ENCODE measurements around the gene KCNN2. TPM values are rescaled to one million over a fixed set of nuclear protein-coding genes. Genes with fewer than 3 reads are reported as not detected.

The KCNN2 gene
- total and polyA plus RNA-seq, 10 of the 15 experiments (the other 5 are each of a cell fraction or from before 2014, with no cell fraction given): 0.21 to 3.6 (median 0.79) TPM

DNA sequence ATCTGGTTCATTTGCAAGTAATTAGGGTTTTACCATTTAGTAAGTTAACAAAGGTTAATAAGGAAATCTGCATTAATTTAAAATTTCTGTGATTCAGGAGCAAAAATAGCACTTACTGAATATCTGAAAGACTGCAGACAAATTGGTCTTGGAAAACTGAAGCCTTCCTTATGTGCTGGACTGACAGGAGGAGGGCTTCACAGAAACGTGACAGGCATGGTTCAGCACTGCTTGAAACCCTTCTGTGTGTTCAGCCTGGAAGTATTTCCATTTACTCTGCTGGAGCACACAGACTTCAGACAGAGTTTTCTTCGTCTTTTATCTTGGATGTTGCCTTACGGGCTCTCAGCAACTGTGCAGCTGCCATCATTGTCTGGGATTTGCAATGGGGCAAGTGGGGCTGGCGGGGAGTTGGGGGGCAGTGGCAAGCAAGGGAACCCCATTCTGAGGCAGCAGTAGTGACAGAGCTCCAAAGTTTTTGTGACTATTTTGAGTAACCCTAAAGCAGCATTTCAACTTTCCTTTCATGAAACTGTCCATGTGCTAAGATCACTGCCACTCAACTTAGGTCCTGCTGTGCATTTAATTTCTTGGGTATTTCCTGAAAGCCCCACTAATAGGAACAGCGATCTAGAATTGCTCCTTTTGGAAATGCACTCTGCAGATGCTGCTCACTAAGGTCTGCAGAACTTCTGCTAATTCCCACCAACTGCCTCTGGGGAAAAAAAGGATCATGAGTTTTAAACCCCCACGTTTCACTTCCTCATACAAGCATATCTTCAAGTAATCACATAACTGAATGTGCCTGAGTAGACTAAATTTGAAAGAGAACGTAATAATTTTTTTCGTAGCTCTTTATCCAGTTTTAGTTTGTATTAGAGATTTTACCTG lies 56.6 kb downstream of the KCNN2 start (continued):
- TF ChIP-seq ZBTB11 (CRISPR knock-in tag; IDR thresholded peaks at IDR 0.05) (no peak), NFYB (IDR thresholded peaks at IDR 0.05; ENCODE audit: insufficient read depth, low read depth, low read length) (no peak), RUNX3 (IDR thresholded peaks at IDR 0.05; ENCODE audit: low read length) (peak; percentile 69), FOS (IDR thresholded peaks at IDR 0.05; ENCODE audit: borderline replicate concordance, extremely low read depth, insufficient read length) (no peak), SIX5 (IDR thresholded peaks at IDR 0.05; ENCODE audit: low read depth, low read length, severe bottlenecking) (no peak), MYB (IDR thresholded peaks at IDR 0.05; ENCODE audit: borderline replicate concordance, low read depth, low read length) (peak; percentile 88), EP300 (IDR thresholded peaks at IDR 0.05; ENCODE audit: borderline replicate concordance in 1 of 2, control insufficient read depth in 1 of 2, low read depth in 2 of 2, low read length in 2 of 2) (peak; percentile 94 to 96), PAX8 (IDR thresholded peaks at IDR 0.05) (no peak), TCF3 (IDR thresholded peaks at IDR 0.05; ENCODE audit: borderline replicate concordance, insufficient read depth, low read depth, low read length) (no peak), GABPA (IDR thresholded peaks at IDR 0.05; ENCODE audit: low read depth) (peak; percentile 33; the same call in 1 of the 2 replicates), ELK1 (IDR thresholded peaks at IDR 0.05; ENCODE audit: low read depth, low read length) (no peak), CREM (IDR thresholded peaks at IDR 0.05; ENCODE audit: low read depth) (peak; percentile 81), MEF2B (IDR thresholded peaks at IDR 0.05; ENCODE audit: partially characterized antibody, poor library complexity, severe bottlenecking) (peak; percentile 97), HCFC1 (IDR thresholded peaks at IDR 0.05; ENCODE audit: low read length) (no peak), CEBPB (IDR thresholded peaks at IDR 0.05; ENCODE audit: borderline replicate concordance in 1 of 2, low read depth in 2 of 2, low read length in 2 of 2) (0 out of 4 replicates have a peak, but pooled peaks of 1 of the 2 experiments have one; percentile 48), MLLT1 (IDR thresholded peaks at IDR 0.05) (no peak), RBBP5 (conservative IDR thresholded peaks at IDR 0.05) (no peak), ZNF274 (IDR thresholded peaks at IDR 0.05; ENCODE audit: insufficient read depth, insufficient read length) (no peak), KDM1A (IDR thresholded peaks at IDR 0.05; ENCODE audit: borderline replicate concordance) (no peak)
- TF ChIP-seq, protein P1, sequence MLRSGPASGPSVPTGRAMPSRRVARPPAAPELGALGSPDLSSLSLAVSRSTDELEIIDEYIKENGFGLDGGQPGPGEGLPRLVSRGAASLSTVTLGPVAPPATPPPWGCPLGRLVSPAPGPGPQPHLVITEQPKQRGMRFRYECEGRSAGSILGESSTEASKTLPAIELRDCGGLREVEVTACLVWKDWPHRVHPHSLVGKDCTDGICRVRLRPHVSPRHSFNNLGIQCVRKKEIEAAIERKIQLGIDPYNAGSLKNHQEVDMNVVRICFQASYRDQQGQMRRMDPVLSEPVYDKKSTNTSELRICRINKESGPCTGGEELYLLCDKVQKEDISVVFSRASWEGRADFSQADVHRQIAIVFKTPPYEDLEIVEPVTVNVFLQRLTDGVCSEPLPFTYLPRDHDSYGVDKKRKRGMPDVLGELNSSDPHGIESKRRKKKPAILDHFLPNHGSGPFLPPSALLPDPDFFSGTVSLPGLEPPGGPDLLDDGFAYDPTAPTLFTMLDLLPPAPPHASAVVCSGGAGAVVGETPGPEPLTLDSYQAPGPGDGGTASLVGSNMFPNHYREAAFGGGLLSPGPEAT (IDR thresholded peaks at IDR 0.05; ENCODE audit: low read depth): peak; percentile 93
- TF ChIP-seq, protein P2, sequence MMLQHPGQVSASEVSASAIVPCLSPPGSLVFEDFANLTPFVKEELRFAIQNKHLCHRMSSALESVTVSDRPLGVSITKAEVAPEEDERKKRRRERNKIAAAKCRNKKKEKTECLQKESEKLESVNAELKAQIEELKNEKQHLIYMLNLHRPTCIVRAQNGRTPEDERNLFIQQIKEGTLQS (IDR thresholded peaks at IDR 0.05; ENCODE audit: borderline replicate concordance, extremely low read depth, low read depth, low read length): no peak
